NB4 (cell line): Measurements from ENCODE around the gene CRB3.

Experiments
- POLR2A ChIP-seq: IDR thresholded peaks from 2 replicates; pipeline ENCODE4 v1.6.1; 2011; ENCODE audit warnings: mild to moderate bottlenecking; ENCODE audit not compliant: insufficient read length; ENCODE audit errors: extremely low read depth
- TF ChIP-seq, protein P1 (sequence below): IDR thresholded peaks from one replicate; pipeline ENCODE4 v1.5.1; 2012; ENCODE audit warnings: low read depth, low read length
- TF ChIP-seq, protein P2 (sequence below): IDR thresholded peaks from 2 replicates; pipeline ENCODE4 v1.6.1; 2011; ENCODE audit warnings: low read depth, low read length

DNA sequence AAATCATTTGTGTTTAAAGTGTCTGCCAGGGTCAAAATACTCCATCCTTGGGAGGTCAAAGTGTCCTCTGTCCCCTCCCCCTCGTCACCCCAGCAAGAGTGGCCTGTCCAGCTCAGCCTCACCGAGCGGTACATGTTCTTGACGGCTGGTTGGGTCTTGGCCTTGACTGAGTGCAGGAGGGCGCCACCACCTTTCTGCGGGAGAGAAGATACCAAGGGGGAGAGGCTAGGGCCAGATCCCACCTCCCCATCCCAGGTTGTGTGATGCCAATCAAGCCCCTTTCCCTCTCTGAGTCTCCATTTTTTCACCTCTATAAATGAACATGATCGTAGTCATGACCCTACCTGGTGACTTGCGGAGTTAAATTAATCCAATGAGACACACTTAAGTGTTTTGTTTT, 6.1 kb downstream of the CRB3 start:
- TF ChIP-seq, protein P1, sequence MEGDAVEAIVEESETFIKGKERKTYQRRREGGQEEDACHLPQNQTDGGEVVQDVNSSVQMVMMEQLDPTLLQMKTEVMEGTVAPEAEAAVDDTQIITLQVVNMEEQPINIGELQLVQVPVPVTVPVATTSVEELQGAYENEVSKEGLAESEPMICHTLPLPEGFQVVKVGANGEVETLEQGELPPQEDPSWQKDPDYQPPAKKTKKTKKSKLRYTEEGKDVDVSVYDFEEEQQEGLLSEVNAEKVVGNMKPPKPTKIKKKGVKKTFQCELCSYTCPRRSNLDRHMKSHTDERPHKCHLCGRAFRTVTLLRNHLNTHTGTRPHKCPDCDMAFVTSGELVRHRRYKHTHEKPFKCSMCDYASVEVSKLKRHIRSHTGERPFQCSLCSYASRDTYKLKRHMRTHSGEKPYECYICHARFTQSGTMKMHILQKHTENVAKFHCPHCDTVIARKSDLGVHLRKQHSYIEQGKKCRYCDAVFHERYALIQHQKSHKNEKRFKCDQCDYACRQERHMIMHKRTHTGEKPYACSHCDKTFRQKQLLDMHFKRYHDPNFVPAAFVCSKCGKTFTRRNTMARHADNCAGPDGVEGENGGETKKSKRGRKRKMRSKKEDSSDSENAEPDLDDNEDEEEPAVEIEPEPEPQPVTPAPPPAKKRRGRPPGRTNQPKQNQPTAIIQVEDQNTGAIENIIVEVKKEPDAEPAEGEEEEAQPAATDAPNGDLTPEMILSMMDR: no peak
- TF ChIP-seq POLR2A: no peak
- TF ChIP-seq, protein P2, sequence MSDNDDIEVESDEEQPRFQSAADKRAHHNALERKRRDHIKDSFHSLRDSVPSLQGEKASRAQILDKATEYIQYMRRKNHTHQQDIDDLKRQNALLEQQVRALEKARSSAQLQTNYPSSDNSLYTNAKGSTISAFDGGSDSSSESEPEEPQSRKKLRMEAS: no peak
